Measurements from ENCODE around the gene MYH7.

Gene MYH7

DNA sequence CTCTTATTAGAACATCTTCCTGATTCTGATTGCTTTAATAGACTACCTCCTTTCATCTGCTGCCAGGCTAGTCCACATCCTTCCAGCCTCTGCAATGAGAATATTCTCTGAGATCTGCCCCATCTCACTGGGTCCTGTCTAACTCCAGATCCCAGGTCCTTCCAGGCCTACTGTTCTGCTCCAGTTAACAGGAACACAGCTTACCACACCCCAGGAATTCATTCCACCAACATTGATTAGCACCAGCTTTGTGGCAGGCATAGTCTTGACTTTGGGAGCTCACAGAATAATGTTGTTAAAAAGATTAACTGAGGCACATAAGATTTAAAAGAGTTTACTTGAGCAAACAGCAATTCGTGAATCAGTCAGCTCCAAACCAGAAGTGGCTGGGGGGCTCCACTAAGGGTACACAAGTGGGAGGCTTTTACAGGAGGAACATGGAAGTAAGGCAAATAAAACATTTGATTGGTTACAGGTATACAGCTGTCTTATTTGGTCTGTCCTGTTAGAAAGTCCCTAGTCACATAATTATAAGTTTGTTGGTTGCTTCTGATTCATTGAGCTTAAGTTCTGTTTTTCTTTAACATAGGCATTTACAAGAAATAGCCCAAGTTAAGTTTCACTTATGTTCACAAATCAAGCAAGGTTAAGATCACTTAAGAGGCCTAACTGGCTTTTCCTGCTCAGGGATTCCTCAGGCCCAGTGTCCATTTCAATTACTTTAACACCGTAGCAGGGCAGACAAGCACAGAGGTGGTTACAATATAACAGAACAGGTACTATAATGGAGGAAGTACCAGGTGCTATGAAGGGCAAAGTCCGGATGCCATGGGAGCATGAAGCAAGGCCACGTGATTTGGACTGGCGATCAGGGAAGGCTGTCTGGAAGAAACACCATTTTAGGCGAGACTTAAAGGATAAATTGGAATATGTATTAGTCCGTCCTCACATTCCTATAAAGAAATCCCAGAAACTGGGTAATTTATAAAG is 12.2 kb upstream of the MYH7 start:
- no peak for DNase-seq

DNA sequence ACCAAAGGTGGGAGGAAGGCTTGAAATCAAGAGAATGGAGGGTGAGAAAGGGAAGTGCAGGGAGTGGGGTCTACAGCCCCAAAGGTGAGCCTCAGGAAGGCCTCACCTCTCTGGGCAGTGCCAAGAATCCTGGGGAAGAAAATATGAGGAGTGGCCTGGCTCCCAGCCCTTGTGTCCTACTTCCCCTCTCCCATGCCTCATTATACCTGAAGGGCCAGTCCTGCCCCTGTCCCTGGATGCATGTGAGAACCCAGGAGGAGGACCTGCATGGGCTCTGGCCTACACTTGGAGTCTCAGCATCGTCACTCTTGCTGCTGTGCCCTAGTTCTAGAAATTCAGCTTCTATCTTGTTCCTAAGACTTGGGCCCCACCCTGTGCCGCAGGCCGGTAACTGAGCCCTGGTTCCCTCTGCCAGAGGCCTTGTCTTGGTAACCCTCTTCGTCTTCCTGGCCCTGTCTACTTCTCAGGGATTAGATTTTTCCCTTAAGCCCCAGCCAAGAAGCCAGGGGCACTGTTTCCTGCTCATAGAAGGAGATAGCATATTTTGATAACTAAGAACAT is 10.9 kb upstream of the MYH7 start:
- DNase-seq, result no peak

DNA sequence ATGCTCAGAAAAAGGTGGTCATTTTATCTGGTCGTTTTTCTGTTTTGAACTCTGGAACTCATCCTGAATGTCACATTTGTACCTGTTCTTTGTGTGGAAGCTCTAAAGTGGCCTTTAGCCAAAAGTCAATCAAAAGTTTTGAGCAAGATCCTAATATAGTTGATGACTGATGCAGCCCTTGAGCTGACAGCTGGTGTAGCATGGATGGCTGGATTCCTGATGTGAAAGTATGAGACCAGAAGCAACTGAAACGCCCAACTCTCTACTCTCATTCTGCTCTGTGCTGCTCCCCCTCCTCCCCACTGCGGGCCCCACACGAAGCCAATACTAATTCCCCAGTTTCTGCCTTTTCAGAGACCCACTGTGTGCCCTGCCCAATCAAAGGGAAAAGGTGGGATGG is 10.3 kb upstream of the MYH7 start:
- DNase-seq, result no peak

GRCh38 chr14:23444314-23444713 is 8.9 kb upstream of the MYH7 start:
- no peak for DNase-seq

DNA sequence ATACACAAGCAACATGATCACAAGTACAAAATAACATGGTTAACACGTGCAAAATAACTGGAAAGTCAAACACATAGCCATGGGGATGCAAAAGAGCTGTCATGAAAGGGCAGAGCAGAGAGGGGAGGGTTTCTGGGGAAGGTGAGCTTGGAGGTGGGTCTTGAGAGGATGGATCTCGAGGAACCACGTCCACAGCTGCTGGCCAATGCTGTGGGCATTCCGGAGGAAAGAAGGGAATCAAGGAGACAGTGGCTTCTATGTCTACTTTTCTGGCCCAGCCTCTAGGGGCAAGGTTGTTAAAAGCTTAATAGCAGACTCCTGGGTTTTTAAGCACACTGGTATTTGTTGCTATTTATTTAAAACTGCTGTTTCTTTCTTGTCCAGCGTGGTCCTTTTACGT is 8.4 kb upstream of the MYH7 start:
- no peak for DNase-seq

DNA sequence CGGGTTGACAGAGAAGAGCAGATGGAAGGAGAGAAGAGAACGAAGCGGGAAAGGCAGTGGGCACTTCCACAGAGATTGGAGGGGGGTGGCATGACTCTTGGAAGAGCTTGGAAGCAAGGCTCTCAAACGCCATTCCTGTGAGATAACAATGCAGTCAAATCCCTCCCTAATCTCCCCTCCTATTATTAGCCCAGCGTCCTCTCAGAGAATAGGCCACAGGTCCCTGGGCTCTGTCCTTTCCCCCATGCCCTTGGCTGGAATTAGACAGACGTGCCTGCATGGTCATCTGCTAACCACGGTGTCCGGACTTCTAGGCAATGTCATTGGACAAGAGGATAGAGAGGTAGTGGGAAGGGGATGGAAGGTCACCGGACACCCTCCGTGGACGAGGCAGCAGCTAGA is 8.0 kb upstream of the MYH7 start:
- DNase-seq, result no peak

GRCh38 chr14:23442721-23443356 is 7.4 kb upstream of the MYH7 start:
- DNase-seq, result no peak

GRCh38 chr14:23441076-23441475 is 5.6 kb upstream of the MYH7 start:
- DNase-seq, result no peak

DNA sequence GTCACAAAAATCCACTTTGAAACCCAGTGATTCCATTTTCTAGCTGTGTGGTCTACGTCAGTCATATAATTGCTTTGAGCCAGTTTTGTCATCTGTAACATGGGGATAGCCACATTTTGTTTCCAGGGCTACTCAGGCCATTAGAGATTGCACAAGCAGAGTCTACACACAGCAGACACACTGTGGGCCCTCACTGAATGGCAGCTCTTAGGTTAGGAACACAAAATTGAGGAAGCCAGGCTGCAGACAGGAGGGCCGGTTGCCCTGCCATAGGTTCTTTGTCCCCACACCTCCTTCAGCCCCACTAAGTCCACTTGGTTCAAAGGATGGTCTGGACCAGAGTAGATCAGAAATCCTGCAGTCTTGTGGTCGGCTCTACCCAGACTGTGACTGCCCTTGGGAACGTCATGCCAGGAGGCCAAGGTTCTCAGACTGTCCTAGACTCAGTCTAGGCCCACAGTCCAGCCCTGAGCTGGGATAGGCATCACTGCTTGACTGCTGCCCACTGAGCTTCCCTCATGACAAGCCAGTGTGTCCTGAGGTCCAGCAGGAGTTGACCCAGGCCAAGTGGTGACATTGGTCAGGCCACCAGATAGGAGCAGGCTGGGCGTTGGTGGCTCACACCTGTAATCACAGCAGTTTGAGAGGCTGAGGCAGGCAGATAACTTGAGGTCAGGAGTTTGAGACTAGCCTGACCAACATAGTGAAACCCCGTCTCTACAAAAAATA is 3.8 kb upstream of the MYH7 start:
- DNase-seq, result no peak

- no peak for DNase-seq
Measured at GRCh38 chr14:23438101-23438971, 2.9 kb upstream of the MYH7 start.

GRCh38 chr14:23437133-23438100 is 2.0 kb upstream of the MYH7 start:
- no peak for DNase-seq

GRCh38 chr14:23436327-23437132 is 1.1 kb upstream of the MYH7 start:
- DNase-seq, result no peak

- DNase-seq, result no peak
Measured at GRCh38 chr14:23434488-23435222, 805 bp downstream of the MYH7 start.

DNA sequence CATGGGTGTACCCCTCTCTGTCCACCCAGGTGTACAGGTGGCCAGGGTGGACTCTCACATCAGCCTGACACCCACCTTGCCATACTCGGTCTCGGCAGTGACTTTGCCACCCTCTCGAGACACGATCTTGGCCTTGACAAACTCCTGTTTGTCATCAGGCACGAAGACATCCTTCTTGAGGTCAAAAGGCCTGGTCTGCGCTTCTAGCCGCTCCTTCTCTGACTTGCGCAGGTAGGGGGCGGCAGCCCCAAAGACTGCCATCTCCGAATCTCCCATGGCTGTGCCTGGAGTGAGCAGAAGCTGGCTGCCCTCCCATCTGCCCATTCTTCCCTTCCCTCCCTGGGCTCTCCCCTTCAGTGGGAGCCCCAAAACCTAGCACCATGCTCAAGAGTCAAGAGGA is 2.0 kb downstream of the MYH7 start:
- no peak for DNase-seq

- DNase-seq, result no peak
Measured at GRCh38 chr14:23432946-23433345, 2.5 kb downstream of the MYH7 start.

- no peak for DNase-seq
Measured at GRCh38 chr14:23432102-23432925, 3.1 kb downstream of the MYH7 start.

GRCh38 chr14:23431486-23431885 is 4.0 kb downstream of the MYH7 start:
- DNase-seq, result no peak

- no peak for DNase-seq
Measured at GRCh38 chr14:23430723-23431085, 4.8 kb downstream of the MYH7 start.
